Measurements from ENCODE around the gene FLNB. TPM values are rescaled to one million over a fixed set of nuclear protein-coding genes. Genes with fewer than 3 reads are reported as not detected.

FLNB gene
- total and polyA plus RNA-seq, 2 of the 13 experiments (the other 11 are each of a cell fraction or from before 2014, with no cell fraction given), result 106 to 130 TPM

DNA sequence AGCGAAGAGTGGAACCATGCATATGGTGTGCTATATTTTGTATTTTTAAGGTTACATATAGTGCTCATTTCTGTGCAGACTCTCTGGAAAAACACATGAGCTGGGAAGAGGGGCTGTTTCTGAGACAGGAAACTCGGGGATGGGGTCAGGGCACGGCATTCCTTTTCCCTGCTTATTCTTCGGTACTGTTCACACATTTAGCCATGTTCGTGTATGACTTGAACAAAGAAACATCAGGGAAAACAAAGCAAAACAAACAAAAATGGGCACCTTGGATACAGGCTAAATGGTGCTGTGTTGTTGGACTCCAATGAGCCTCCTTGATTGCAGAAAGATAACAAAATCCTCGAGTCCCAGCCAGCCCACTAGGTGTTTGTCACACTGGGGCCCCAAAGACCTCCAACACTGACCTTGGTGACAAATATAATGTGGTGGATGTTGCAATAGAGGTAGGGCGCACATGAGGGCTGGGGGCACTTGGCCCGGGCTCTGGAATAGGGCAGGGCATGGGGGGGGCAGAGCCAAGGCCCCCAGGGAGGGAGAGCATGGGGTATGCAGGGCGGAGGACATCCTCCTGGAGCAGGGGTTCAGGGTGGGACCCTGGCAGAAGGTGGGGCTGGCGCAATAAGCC lies 183.3 kb downstream of the FLNB start (continued):
- TF ChIP-seq, protein P1, sequence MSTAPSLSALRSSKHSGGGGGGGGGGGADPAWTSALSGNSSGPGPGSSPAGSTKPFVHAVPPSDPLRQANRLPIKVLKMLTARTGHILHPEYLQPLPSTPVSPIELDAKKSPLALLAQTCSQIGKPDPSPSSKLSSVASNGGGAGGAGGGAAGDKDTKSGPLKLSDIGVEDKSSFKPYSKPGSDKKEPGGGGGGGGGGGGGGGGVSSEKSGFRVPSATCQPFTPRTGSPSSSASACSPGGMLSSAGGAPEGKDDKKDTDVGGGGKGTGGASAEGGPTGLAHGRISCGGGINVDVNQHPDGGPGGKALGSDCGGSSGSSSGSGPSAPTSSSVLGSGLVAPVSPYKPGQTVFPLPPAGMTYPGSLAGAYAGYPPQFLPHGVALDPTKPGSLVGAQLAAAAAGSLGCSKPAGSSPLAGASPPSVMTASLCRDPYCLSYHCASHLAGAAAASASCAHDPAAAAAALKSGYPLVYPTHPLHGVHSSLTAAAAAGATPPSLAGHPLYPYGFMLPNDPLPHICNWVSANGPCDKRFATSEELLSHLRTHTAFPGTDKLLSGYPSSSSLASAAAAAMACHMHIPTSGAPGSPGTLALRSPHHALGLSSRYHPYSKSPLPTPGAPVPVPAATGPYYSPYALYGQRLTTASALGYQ (CRISPR knock-in tag; IDR thresholded peaks at IDR 0.05), result peak; percentile 58
- TF ChIP-seq HNRNPUL1 (IDR thresholded peaks at IDR 0.05; ENCODE audit: low read depth, low read length) (no peak), RXRA (CRISPR knock-in tag; IDR thresholded peaks at IDR 0.05) (peak; percentile 53; the same call in 1 of the 2 replicates), ZNF343 (CRISPR knock-in tag; IDR thresholded peaks at IDR 0.05) (no peak), ZNF430 (CRISPR knock-in tag; IDR thresholded peaks at IDR 0.05) (no peak), ZNF17 (CRISPR knock-in tag; IDR thresholded peaks at IDR 0.05) (no peak), SMAD1 (CRISPR knock-in tag; IDR thresholded peaks at IDR 0.05; ENCODE audit: borderline replicate concordance, low read depth) (no peak), ZBTB42 (CRISPR knock-in tag; IDR thresholded peaks at IDR 0.05) (no peak), SKI (IDR thresholded peaks at IDR 0.05; ENCODE audit: partially characterized antibody) (peak; percentile 84), SIN3A (IDR thresholded peaks at IDR 0.05; ENCODE audit: borderline replicate concordance, low read depth, low read length) (0 out of 2 replicates have a peak, but pooled peaks have one; percentile 23), ARID2 (CRISPR knock-in tag; IDR thresholded peaks at IDR 0.05; ENCODE audit: borderline replicate concordance) (0 out of 2 replicates have a peak, but pooled peaks have one; percentile 40), ZNF720 (CRISPR knock-in tag; IDR thresholded peaks at IDR 0.05) (no peak), KLF15 (CRISPR knock-in tag; IDR thresholded peaks at IDR 0.05; ENCODE audit: borderline replicate concordance) (no peak), TOE1 (CRISPR knock-in tag; IDR thresholded peaks at IDR 0.05) (no peak), TBL1XR1 (IDR thresholded peaks at IDR 0.05; ENCODE audit: borderline replicate concordance, low read length, partially characterized antibody) (peak; percentile 58), ZNF20 (CRISPR knock-in tag; IDR thresholded peaks at IDR 0.05) (no peak), ZNF124 (CRISPR knock-in tag; IDR thresholded peaks at IDR 0.05) (no peak), ZNF143 (CRISPR knock-in tag; IDR thresholded peaks at IDR 0.05) (no peak), POLR2G (IDR thresholded peaks at IDR 0.05; ENCODE audit: low read depth, low read length) (no peak)
- TF ChIP-seq, protein P2, sequence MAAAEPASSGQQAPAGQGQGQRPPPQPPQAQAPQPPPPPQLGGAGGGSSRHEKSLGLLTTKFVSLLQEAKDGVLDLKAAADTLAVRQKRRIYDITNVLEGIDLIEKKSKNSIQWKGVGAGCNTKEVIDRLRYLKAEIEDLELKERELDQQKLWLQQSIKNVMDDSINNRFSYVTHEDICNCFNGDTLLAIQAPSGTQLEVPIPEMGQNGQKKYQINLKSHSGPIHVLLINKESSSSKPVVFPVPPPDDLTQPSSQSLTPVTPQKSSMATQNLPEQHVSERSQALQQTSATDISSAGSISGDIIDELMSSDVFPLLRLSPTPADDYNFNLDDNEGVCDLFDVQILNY (CRISPR knock-in tag; conservative IDR thresholded peaks at IDR 0.05), result no peak
- TF ChIP-seq, protein P3, sequence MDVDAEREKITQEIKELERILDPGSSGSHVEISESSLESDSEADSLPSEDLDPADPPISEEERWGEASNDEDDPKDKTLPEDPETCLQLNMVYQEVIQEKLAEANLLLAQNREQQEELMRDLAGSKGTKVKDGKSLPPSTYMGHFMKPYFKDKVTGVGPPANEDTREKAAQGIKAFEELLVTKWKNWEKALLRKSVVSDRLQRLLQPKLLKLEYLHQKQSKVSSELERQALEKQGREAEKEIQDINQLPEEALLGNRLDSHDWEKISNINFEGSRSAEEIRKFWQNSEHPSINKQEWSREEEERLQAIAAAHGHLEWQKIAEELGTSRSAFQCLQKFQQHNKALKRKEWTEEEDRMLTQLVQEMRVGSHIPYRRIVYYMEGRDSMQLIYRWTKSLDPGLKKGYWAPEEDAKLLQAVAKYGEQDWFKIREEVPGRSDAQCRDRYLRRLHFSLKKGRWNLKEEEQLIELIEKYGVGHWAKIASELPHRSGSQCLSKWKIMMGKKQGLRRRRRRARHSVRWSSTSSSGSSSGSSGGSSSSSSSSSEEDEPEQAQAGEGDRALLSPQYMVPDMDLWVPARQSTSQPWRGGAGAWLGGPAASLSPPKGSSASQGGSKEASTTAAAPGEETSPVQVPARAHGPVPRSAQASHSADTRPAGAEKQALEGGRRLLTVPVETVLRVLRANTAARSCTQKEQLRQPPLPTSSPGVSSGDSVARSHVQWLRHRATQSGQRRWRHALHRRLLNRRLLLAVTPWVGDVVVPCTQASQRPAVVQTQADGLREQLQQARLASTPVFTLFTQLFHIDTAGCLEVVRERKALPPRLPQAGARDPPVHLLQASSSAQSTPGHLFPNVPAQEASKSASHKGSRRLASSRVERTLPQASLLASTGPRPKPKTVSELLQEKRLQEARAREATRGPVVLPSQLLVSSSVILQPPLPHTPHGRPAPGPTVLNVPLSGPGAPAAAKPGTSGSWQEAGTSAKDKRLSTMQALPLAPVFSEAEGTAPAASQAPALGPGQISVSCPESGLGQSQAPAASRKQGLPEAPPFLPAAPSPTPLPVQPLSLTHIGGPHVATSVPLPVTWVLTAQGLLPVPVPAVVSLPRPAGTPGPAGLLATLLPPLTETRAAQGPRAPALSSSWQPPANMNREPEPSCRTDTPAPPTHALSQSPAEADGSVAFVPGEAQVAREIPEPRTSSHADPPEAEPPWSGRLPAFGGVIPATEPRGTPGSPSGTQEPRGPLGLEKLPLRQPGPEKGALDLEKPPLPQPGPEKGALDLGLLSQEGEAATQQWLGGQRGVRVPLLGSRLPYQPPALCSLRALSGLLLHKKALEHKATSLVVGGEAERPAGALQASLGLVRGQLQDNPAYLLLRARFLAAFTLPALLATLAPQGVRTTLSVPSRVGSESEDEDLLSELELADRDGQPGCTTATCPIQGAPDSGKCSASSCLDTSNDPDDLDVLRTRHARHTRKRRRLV (CRISPR knock-in tag; IDR thresholded peaks at IDR 0.05), result no peak
